ENCODE measurements around the gene COL18A1.
"Not testable (repeated sequence)": the region's sequence is repeated elsewhere in the genome, so short reads cannot be mapped to it uniquely, and the experiment has no call there.

Gene COL18A1

DNA sequence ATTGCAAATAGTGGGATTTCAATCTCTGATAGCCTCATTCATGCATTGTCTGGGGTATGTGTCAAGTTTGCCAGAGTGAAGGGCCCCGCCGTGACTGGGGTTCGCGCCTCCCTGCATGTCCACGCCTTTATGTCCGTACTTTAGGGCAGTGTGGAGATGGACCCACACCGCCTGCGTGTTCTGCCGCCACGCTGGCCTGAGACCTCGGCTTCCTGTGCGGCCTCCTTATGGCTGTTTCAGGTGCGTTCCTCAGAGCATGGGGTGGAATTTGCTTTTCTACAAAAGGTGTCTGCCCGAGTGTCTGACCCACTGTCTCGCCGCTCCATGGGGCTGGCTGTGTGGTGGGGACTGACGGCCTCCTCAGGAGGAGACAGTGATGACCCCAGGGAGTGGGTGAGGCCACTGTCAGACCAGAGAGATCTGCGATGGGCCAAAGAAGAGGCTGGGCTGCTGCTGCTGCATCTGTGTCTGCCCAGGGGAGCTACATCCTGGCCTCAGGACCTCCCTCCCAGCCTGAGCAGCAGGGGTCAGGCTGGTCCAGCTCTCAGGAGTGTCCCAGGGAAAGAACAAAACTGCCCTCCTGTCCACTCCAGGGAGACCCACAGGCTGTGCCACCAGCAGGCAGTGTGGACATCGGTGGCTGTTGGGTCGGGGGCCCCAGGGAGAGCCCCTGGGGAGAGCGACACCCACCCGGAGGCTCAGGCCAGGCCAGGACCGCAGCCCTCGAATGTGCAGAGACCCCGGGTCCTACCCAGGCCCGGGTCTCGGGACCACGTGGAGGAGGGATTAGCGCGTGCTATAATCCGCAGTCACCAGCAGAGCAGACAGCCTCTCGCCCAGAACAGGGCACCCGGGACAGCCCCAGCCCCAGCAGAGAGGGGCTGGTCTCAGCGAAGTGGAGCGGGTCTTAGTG is 147.1 kb downstream of the COL18A1 start:
- peak; percentile 29 for DNase-seq

DNA sequence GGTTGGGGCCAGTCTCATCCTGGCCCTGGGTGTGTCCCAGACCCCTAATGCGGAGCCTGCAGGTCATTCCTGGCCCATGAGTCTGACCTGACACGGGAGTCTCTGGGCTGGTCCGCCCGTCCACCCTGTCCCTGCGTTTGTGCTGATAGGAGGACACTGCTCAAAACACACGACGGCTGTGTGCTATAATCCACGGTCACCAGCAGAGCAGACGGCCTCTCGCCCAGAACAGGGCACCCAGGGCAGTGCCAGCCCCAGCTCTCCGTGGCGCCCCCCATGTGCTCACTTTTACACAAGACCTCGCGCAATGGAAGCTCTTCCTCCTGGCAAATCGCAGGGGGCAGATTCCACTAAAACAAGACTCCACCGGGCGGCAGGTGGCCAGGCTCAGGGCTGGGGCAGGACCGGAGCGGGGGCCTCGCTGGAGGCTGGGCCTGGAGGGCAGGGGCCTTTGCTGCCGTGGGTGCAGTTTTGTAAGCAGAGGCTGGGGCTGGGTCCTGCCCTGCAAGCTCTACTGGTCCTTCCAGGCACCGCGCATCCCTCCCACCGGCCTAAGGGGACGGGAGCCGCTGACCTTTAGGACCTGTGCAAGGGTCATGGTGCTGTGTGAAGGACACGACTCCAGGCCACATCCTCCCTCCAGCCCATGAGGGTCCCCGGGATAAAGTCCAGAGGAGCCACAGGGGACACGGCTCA is 147.9 kb downstream of the COL18A1 start:
- no peak for DNase-seq

DNA sequence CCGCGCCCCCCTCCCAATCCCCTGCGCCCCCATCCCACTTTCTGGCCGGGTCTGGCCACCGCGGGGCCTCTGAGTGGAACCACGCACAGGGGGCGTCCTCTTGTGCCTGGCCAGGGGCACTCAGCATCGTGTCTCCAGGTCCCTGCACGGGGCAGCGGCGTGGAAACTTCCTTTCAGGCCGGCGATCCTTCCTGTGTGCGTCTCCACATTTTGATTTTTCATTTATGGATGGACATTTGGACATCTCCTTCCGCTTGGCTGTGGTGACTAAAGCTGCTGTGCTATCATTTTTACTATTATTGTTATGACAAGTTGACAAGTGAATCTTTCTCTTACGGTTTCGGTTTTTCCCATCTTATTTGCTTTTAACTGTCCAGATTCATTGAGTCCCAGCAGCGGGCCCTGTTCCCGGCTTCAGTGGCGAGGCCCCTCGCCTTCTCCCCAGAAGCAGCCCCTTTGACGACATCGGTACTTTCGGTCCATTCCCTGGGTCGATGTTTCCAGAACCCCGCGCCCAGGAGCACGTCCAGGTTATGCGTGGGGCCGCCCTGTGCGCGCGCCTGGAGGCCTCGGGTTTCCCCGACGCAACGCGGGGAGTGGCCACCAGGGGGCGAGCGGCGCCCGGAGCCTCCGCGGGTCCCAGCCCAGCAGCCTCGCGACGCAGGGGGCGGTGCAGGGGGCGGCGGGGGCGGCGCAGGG is 149.7 kb downstream of the COL18A1 start:
- peak; percentile 94 for DNase-seq

DNA sequence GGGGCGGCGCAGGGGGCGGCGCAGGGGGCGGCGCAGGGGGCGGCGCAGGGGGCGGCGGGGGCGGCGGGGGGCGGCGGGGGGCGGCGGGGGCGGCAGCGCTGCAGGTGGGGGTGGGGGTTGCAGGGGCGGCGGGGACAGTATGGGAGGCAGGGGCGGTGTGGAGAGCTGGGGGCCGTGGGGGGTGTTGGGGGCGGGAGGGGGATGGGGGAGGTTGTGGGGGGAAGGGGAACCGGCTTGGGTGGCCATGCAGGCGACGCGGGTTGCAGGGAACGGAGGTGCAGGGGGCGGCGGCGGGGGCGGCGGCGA is 150.2 kb downstream of the COL18A1 start:
- DNase-seq, result no peak

DNA sequence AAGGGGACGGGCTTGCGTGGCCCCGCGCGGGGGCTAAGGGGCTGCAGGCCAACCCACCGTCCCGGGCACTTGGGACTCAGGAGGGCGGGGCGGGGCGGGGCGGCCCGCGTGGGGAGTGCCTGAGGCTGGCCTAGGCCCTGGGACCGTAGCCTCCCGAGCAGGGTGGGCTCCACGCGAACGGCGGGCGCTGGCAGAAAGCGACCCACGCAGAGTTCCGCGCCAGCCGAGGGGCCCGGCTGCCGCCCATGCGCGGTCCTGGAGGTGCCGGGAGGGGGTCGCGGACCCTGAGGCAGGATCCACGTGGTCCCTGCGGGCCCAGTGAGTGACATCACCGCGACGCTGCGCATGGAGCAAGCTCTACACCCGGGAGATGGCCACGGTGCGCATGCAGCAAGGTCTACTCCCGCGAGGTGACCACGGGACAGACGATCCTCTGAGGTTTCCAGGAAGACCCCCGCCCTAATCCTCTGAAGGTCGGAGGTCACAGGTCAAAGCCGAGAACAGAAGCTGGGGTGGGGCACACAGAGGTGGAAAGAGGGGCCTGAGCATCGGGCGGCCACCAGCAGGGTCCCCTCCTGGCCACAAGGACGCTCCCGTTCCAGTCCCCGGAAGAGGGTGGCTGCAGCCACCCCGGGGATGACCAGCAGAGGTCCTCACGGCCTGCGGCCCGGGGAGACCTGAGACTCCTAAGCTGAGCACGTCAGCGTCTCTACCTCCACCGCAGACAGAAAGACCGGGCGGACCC is 150.8 kb downstream of the COL18A1 start:
- DNase-seq, result peak; percentile 53

DNA sequence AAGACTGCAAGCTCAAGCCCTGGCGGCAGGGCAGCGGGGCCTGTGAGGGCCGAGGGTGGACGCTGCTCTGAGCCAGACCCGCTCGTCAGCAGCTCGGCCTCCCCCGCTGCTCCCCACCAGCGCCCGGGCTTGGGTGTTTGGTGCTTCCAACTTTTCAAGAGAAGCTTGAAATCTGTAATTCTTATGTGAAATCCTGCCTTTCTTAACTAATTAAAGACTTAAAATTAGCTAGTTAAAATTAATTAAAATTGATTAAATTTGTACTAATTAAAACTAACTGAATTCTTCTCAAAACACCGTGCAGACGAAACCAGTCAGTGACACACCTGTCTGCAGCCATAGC is 151.3 kb downstream of the COL18A1 start:
- no peak for DNase-seq

DNA sequence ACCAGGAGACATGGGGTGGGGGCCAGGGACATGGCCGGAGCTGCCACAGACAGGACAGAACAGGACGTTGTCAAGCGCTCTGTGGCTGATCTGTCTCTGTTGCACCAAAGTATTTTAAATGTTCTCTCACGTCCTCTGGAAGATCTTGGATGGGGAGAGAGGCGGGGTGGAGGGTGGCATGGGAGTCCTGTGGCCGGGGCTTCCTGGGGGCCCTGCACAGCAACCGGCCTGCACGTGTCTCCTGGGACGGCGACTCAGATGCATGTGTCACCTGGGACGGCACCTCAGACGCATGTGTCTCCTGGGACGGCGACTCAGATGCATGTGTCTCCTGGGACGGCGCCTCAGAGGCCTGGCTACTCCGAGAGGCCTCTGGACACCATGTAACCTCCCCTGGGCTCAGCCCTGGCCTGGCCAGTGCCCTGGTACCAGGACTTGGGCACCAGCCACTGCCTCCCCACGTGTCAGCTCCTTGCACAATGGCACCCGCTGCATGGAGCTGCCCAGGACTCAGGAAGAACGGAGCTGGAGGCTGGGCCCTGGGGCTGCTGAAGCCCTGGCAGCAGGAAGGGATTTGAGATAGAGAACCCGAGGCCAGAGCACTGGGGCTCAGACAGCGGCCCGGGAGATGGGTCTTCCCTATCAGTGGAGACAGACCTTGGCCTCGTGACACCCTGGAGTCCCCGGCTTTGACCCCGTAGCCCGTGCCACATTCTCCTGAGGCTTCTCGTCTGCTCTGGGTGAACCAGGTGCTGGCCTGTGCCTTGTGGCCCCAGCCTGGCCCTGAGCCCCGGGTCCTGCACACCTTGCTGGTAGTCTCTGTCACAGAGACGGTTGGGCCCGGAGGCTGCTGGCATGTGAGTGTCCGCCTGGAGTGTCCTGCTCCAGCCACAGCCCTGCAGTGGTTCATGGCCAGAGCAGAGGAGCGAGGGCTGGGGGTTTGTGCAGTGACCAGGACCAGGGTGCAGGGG is 152.0 kb downstream of the COL18A1 start:
- peak; percentile 29 for DNase-seq

DNA sequence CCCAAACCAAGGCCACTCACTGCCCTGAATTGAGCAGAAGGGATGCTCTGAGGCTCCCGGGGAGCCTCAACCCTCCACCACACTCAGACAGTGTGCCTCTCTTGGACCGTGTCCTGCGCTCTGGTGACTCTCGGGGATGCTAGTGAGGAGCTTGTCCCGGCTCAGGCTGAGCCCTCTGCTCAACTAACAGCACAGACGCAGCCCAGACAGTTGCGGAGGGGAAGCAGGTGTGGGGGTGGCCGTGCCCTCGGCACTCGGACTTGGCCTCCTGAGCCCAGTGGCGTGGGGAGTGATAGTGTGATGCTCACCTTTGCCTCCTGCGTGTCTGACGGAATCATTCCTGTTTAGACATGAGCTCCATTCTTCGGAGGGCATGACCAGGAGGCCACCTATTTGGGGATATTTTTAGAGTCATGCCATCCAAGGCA is 152.7 kb downstream of the COL18A1 start:
- peak; percentile 24 for DNase-seq

DNA sequence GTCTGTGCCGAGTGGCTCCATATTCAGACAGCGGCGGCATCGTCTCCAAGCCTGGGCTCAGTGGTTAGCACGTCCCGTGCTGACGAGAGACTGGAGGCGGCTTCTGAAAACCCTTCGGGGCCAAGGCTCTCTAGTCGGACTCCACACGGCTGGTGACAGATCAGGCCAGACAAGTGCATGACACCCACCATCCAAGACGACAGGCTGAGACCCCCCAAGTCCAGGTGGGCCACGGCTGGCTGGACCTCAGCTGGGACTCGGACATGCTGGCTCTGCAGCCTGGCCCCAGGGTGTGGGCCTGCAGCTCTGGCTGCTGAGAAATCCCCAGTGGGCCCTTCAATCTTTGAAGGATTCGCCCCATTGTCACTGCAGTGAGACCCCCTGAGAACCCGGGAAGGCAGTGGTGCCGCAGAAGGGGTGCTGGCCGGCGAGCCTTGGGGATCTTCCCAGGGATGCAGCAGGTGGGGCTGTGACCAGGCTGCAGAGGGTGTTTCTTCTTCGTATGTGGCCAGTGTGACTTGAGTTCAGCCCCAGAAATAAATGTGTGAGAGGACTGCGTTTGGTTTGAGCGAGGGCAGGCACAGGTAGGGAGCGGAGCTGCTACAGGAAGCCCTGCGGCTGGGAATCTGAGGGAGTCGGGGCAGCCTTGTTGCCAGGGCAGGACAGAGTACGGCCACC is 153.2 kb downstream of the COL18A1 start:
- peak; percentile 21 for DNase-seq

DNA sequence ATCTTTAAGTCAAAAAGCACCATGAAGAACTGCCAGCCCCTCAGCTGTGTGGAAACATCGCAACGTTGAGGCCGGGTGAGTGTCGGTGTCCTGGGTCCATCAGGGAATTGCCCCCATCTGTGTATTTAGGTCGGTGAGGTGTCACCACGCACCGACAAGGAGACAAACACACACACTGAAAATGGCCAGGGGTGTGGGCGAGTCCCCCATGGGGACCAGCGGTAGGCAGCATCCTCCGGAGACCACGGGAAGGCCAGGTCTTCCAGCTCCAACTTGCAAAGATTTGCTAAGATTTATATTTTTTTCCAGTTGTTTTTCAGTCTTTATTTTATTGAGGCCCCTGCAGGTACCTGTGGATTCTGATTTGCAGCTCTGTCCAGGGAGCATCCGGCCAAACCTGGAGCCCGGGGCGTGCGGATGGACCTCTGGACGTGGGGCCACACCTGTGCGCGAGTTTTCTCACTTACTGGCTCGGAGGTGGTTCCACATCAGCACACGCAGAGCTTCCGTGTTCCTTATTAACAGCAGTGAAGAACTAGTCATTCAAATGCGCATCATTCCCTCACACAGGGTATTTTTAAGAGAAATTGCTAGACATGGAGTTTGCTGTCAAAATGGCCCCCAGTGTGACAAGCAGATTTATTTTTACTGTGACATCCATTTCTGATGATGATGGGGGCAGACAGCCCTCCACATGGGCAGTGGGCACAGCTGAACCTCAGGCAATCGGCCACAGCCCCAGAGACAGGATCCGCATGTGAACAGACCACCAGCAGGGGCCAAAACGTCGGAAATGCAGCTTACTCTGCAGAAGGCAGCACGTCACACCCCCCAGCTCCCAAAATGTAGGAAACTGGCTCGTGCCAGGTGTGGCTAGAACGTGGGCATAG is 154.5 kb downstream of the COL18A1 start:
- DNase-seq, result peak; percentile 15

DNA sequence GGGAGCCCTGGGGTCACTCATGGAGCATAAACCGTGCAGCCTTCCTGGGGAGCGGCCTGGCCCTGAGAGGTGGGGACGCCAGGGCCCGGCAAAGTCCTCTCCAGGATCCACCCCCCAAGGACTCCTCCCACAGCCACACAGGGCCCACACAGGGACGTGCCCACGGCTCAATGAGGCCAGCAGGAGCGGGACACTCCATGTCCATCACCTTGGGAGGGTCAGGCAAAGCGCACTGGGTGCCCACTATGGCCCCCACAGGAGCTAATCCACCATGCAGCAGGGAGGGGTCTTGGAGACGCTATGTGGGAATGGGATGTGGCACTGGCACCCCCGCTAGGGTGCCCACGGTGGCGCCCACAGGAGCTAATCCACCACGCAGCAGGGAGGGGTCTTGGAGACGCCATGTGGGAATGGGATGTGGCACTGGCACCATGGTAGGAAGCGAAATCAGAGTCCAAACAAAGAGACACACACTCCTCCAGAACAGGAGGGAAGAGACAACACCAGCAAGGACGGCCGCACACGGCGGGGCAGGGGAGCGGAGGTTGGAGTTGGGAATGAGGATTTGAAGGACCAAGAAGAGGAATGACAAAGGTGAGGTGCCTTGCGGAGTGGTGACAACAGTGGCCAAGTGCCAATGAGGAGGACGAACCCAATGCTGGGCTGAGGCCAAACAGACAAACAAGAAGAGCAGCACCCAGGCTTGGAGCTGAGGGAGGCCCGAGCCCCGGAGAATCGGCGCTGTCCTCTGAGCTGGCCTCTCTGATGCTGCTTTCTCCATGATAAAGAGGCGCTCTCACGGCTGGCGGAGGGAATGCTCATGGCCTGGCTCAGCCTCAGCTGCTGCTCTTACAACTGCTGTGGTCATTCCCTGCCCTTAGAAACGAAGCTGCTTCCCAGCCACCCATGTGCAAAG is 155.4 kb downstream of the COL18A1 start:
- DNase-seq, result peak; percentile 24

DNA sequence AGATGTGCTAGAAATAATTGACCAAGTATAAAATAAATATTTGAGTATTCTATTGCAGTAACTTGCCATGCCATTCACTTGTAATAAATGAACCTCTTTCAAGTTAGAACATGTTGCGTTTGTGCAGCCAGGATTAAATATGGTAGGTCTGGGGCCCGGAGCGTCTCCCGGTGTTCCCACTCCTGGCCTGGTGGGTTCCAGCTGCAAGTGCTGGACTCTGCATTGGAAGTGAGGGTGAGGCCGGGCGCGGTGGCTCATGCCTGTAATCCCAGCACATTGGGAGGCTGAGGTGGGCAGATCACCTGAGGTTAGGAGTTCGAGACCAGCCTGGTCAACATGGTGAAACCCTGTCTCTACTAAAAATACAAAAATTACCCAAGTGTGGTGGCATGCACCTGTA is 156.3 kb downstream of the COL18A1 start:
- not testable (repeated sequence) for DNase-seq

DNA sequence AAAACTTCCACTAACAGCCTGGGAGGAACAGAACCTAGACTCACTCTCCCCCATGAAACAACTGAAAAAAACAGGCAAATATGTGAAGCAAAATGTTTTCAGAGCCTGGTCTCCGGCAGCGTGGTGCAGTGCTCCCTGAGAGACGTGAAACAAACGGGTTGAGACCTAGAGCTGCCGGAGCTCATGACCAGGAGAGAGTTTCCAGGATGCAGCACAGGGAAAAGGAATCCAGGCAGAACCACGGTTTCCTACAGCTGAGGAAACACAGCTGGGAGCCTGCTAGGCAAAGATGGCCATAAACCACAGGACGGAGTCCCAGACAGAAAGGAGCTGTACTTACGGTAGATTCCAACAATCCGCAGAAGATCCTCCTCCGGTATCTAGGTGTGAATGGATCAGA is 157.4 kb downstream of the COL18A1 start:
- DNase-seq, result no peak

DNA sequence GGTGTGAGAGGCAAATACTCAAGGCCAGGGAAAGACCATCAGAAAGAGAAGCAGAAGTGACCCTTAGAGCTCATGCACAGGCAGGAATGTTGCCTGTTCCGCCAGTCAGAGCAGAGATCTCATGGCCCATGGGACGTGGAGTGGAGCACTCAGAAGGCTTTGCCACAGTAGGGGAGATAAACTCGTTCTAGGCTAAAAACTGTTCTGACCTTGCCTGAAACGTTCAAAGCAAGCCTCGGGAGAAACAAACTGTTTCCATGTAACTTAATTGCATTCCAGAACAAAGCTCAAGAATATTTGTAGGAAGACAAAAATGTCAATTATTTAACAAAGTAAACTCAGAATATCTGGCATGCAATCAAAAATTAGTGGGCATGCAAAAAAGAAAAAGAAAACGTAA is 158.0 kb downstream of the COL18A1 start:
- DNase-seq, result peak; percentile 11

All from activated CD4-positive, CD25-positive, alpha-beta regulatory T cell treated with anti-CD3 and anti-CD28 coated beads, Interleukin-2, amount 50 U/mL, for 72 hours (primary cell).